ENCODE measurements around the gene CEP350. TPM values are rescaled to one million over a fixed set of nuclear protein-coding genes. Genes with fewer than 3 reads are reported as not detected.

The CEP350 gene
- total RNA-seq (2021; ENCODE audit: unreplicated experiment) (41.1 TPM), Bru-seq, nascent RNA (percentile 89 among the genes with signal in this experiment), BruChase-seq, experiment 1, labeled RNA remaining after a 2-hour chase (percentile 85 among the genes with signal in this experiment), BruChase-seq, experiment 2, labeled RNA remaining after a 6-hour chase (percentile 82 among the genes with signal in this experiment)
- 9.2 TPM for polyA plus RNA-seq (2012; ENCODE audit: insufficient read length)
- long read RNA-seq, partial matches to known transcripts = 20 of 42 reads
- long read RNA-seq, other reads (novel, unspliced or antisense) = 22 of 42 reads

GRCh38 chr1:179954493-179955286, at the start of gene CEP350:
CEP350 (plus strand) TSS chr1:179954810; CDS start chr1:179986182, 31,372 bp downstream.
- POLR2A ChIA-PET = interaction anchor here (0.7 kb wide), 1 partner anchor 221 kb away, joined by 3 read pairs; no protein-coding TSS in a partner anchor
- CTCF ChIA-PET = no interaction called here
- BruUV-seq (replicated peaks) = no TSS peak

More at GRCh38 chr1:179954493-179955286, at the start of gene CEP350:
- DNase-seq (ENCODE audit: low read depth, low spot score) = peak; percentile 97
- peak; percentile 98 for ATAC-seq
- no peaks in the 10 kb centered on the region for H3K27me3 ChIP-seq (ENCODE audit: control insufficient read depth, insufficient read depth, low read length)
- no peaks in the 10 kb centered on the region for H3K9me3 ChIP-seq (ENCODE audit: control insufficient read depth, insufficient read depth, low read depth, low read length)
- peak within 1 kb of the TSS; percentile 98 for H3K27ac ChIP-seq (ENCODE audit: low read length)
- TF ChIP-seq REST (IDR thresholded peaks at IDR 0.05; ENCODE audit: insufficient read depth in 1 of 2, low read depth in 2 of 2, low read length in 1 of 2) = peak in 1 of 2 experiments; percentile 34; a peak in 1 of 4 replicates
- no peak for TF ChIP-seq CTCF (IDR thresholded peaks at IDR 0.05)
- no peak for TF ChIP-seq TCF7L2 (IDR thresholded peaks at IDR 0.05; ENCODE audit: low read depth, low read length)
- peak; percentile 86 for TF ChIP-seq POLR2AphosphoS5 (IDR thresholded peaks at IDR 0.05; ENCODE audit: low read depth, low read length)
- TF ChIP-seq SIN3A (IDR thresholded peaks at IDR 0.05; ENCODE audit: borderline replicate concordance, insufficient read depth, low read depth, low read length) = peak; percentile 69; the same call in 1 of the 2 replicates
- in situ Hi-C loops (cut with HindIII; ENCODE audit: low pct_unique_long_range_greater_than_20kb, low sequenced_read_pairs) (no loop called here), intact Hi-C loops (cut with micrococcal nuclease; ENCODE audit: unreplicated experiment) (no loop called here)
- H3K36me3 ChIP-seq (ENCODE audit: control insufficient read depth, insufficient read depth, low read length) = no peaks in the 10 kb centered on the region
- H3K4me3 ChIP-seq (ENCODE audit: low read depth in 2 of 2, low read length in 2 of 2) = peak within 1 kb of the TSS; percentile 95 to 97
- H3K4me1 ChIP-seq (ENCODE audit: control insufficient read depth, insufficient read depth, low read length) = peaks cover 16% of the 10 kb centered on the region
